ENCODE data around the gene SCP2. TPM values are rescaled to one million over a fixed set of nuclear protein-coding genes. Genes with fewer than 3 reads are reported as not detected.

The SCP2 gene
- total RNA-seq, 2 experiments from 2014 or later = 63.9 to 75.5 TPM

DNA sequence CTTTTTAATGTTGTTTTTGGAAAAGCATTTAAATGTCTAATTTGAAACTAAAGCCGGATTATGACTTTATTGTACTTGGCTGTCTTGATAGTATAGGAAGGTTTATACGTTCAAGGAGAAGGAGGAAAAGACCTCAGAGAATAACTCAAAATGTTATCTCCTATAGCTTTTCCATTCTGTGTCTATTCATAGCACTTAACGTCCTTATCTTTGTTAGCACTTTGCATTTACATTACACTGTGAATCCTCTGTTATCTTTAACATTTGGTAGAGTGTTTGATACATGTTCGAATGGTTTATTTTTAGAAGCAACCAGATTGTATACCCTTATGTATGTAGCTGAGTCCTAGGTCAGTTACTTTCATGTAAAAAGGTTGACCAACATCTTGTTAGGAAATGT, 84.1 kb downstream of the SCP2 start:
- H3K4me1 ChIP-seq (ENCODE audit: insufficient read depth, low read length, poor library complexity, severe bottlenecking) = peaks cover 11% of the 10 kb centered on the region
- CTCF ChIA-PET (ENCODE audit: unreplicated experiment) = no interaction called here
- no peak overlapping the region for H3K27ac ChIP-seq (ENCODE audit: low read depth, low read length, poor library complexity, severe bottlenecking)
- H2AFZ ChIP-seq (ENCODE audit: low read length) = no peak overlapping the region
- intact Hi-C loops (cut with micrococcal nuclease; ENCODE audit: unreplicated experiment) = loop anchor here (5.0 to 10.0 kb wide), 2 partner anchors 171 to 306 kb away; no protein-coding TSS in a partner anchor
- no peak overlapping the region for H3K4me2 ChIP-seq (ENCODE audit: low read length)
- H3K9me2 ChIP-seq (ENCODE audit: insufficient read depth, low read length) = no peaks in the 10 kb centered on the region
- POLR2A ChIA-PET = no interaction called here
- H3K4me3 ChIP-seq (ENCODE audit: low read depth, low read length, poor library complexity, severe bottlenecking) = no peak overlapping the region
- peaks cover 13% of the 10 kb centered on the region; the same call in 1 of the 2 replicates for H3K79me2 ChIP-seq (ENCODE audit: insufficient read depth, low read depth, low read length)
- no TSS peak for BruUV-seq (replicated peaks)
- TF ChIP-seq, protein P1, sequence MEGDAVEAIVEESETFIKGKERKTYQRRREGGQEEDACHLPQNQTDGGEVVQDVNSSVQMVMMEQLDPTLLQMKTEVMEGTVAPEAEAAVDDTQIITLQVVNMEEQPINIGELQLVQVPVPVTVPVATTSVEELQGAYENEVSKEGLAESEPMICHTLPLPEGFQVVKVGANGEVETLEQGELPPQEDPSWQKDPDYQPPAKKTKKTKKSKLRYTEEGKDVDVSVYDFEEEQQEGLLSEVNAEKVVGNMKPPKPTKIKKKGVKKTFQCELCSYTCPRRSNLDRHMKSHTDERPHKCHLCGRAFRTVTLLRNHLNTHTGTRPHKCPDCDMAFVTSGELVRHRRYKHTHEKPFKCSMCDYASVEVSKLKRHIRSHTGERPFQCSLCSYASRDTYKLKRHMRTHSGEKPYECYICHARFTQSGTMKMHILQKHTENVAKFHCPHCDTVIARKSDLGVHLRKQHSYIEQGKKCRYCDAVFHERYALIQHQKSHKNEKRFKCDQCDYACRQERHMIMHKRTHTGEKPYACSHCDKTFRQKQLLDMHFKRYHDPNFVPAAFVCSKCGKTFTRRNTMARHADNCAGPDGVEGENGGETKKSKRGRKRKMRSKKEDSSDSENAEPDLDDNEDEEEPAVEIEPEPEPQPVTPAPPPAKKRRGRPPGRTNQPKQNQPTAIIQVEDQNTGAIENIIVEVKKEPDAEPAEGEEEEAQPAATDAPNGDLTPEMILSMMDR (conservative IDR thresholded peaks at IDR 0.05; ENCODE audit: low read length) = no peak
- no peak for TF ChIP-seq EZH2phosphoT487 (IDR thresholded peaks at IDR 0.05; ENCODE audit: borderline replicate concordance, low read depth, low read length)
- no peaks in the 10 kb centered on the region for H3K9me3 ChIP-seq (ENCODE audit: low read length)
- no peak for DNase-seq (ENCODE audit: low spot score)
- H4K20me1 ChIP-seq (ENCODE audit: insufficient read depth, low read length) = no peaks in the 10 kb centered on the region
- H3K36me3 ChIP-seq (ENCODE audit: insufficient read depth, low read length) = no peaks in the 10 kb centered on the region

DNA sequence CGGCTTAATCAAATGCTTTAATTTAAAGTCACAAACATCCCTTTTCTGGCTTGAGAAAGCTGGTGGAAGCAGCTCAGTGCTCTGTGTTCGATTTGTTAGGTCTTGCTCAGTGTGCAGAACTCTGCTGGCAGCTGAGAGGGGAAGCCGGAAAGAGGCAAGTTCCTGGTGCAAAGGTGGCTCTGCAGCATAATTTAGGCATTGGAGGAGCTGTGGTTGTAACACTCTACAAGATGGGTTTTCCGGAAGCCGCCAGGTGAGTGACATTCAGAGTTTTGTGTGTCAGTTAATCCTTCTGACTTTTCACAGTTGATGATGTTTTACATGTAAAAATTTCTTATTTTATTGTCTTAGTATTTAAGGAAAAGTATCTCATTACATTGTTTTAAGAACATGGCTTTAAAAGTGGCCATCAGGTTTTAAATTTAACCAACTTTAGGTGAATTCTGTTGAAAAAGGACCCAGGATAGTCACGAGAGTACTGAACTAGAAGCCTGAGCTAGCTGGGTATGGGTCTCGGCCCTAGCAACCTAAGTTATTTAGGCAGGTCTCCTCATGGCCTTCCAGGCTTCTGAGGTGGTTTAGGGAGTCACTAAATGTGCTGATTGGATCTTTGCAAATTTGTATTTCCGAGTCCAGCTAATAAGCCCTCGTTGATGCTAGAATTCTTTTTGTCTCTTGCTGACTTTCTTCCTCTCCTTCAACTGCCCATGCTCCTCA, 87.9 kb downstream of the SCP2 start:
- H3K36me3 ChIP-seq (ENCODE audit: insufficient read depth, low read length) = peaks cover 7% of the 10 kb centered on the region; the same call in 1 of the 2 replicates
- ChIA-PET POLR2A (interaction anchor here (0.7 to 1.8 kb wide), 8 partner anchors 8 to 1743 kb away, joined by 3 to 6 read pairs (median 3); partner anchors contain the start of gene ORC1), CTCF (ENCODE audit: unreplicated experiment) (no interaction called here)
- H3K9me2 ChIP-seq (ENCODE audit: insufficient read depth, low read length) = no peaks in the 10 kb centered on the region
- peaks cover 26% of the 10 kb centered on the region; the same call in 1 of the 2 replicates for H3K79me2 ChIP-seq (ENCODE audit: insufficient read depth, low read depth, low read length)
- BruUV-seq (replicated peaks) = TSS peak; percentile 82
- H4K20me1 ChIP-seq (ENCODE audit: insufficient read depth, low read length) = no peaks in the 10 kb centered on the region
- no peak for TF ChIP-seq EZH2phosphoT487 (IDR thresholded peaks at IDR 0.05; ENCODE audit: borderline replicate concordance, low read depth, low read length)
- TF ChIP-seq, protein P1 (conservative IDR thresholded peaks at IDR 0.05; ENCODE audit: low read length) = no peak
- H3K4me1 ChIP-seq (ENCODE audit: insufficient read depth, low read length, poor library complexity, severe bottlenecking) = peaks cover 18% of the 10 kb centered on the region
- peak overlapping the region; percentile 91 for H3K4me2 ChIP-seq (ENCODE audit: low read length)
- no peaks in the 10 kb centered on the region for H3K9me3 ChIP-seq (ENCODE audit: low read length)
- H3K4me3 ChIP-seq (ENCODE audit: low read depth, low read length, poor library complexity, severe bottlenecking) = peak overlapping the region; percentile 80
- H3K27ac ChIP-seq (ENCODE audit: low read depth, low read length, poor library complexity, severe bottlenecking) = peak overlapping the region; percentile 35
- peak overlapping the region; percentile 93 for H2AFZ ChIP-seq (ENCODE audit: low read length)
- peak; percentile 95 for DNase-seq (ENCODE audit: low spot score)
- intact Hi-C loops (cut with micrococcal nuclease; ENCODE audit: unreplicated experiment) = loop anchor here (5.0 to 10.0 kb wide), 2 partner anchors 167 to 310 kb away; no protein-coding TSS in a partner anchor

DNA sequence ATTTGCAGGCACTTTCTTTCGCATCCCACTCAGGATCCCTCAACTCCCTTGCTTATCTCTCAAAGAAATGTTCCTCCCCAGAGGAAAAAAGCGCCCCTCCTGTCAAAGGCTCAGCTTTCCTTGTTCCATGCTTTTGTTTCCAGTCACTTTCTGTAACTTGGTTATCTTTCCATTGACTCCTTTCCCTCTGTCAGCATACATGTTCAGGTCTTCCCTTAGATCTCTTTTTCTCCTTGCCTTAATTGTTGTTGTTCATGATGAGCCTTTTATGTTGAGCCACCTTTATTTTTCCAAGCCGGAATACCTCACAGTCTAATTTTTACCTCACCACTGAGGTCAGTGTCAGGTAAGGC, 88.4 kb downstream of the SCP2 start:
- ChIA-PET CTCF (ENCODE audit: unreplicated experiment) (no interaction called here), POLR2A (interaction anchor here (0.6 to 1.8 kb wide), 7 partner anchors 12 to 1744 kb away, joined by 3 to 6 read pairs (median 4); partner anchors contain the start of gene ORC1)
- peak overlapping the region; percentile 35 for H3K27ac ChIP-seq (ENCODE audit: low read depth, low read length, poor library complexity, severe bottlenecking)
- peak overlapping the region; percentile 91 for H3K4me2 ChIP-seq (ENCODE audit: low read length)
- H3K4me1 ChIP-seq (ENCODE audit: insufficient read depth, low read length, poor library complexity, severe bottlenecking) = peaks cover 18% of the 10 kb centered on the region
- no peak for DNase-seq (ENCODE audit: low spot score)
- no peaks in the 10 kb centered on the region for H3K9me2 ChIP-seq (ENCODE audit: insufficient read depth, low read length)
- peaks cover 7% of the 10 kb centered on the region; the same call in 1 of the 2 replicates for H3K36me3 ChIP-seq (ENCODE audit: insufficient read depth, low read length)
- intact Hi-C loops (cut with micrococcal nuclease; ENCODE audit: unreplicated experiment) = loop anchor here (10.0 kb wide), 1 partner anchor 311 kb away; no protein-coding TSS in a partner anchor
- H2AFZ ChIP-seq (ENCODE audit: low read length) = peak overlapping the region; percentile 93; the same call in 1 of the 2 replicates
- BruUV-seq (replicated peaks) = no TSS peak
- no peaks in the 10 kb centered on the region for H3K9me3 ChIP-seq (ENCODE audit: low read length)
- H3K4me3 ChIP-seq (ENCODE audit: low read depth, low read length, poor library complexity, severe bottlenecking) = peak overlapping the region; percentile 80
- no peak for TF ChIP-seq EZH2phosphoT487 (IDR thresholded peaks at IDR 0.05; ENCODE audit: borderline replicate concordance, low read depth, low read length)
- TF ChIP-seq, protein P1 (conservative IDR thresholded peaks at IDR 0.05; ENCODE audit: low read length) = no peak
- H4K20me1 ChIP-seq (ENCODE audit: insufficient read depth, low read length) = no peaks in the 10 kb centered on the region
- peaks cover 26% of the 10 kb centered on the region; the same call in 1 of the 2 replicates for H3K79me2 ChIP-seq (ENCODE audit: insufficient read depth, low read depth, low read length)

Measured in OCI-LY7 (cell line).